ENCODE measurements around the gene FMNL1. TPM values are rescaled to one million over a fixed set of nuclear protein-coding genes. Genes with fewer than 3 reads are reported as not detected.

The FMNL1 gene
- total and polyA plus RNA-seq, 10 of the 15 experiments (the other 5 are each of a cell fraction or from before 2014, with no cell fraction given) = 3.3 to 108 (median 19.5) TPM

DNA sequence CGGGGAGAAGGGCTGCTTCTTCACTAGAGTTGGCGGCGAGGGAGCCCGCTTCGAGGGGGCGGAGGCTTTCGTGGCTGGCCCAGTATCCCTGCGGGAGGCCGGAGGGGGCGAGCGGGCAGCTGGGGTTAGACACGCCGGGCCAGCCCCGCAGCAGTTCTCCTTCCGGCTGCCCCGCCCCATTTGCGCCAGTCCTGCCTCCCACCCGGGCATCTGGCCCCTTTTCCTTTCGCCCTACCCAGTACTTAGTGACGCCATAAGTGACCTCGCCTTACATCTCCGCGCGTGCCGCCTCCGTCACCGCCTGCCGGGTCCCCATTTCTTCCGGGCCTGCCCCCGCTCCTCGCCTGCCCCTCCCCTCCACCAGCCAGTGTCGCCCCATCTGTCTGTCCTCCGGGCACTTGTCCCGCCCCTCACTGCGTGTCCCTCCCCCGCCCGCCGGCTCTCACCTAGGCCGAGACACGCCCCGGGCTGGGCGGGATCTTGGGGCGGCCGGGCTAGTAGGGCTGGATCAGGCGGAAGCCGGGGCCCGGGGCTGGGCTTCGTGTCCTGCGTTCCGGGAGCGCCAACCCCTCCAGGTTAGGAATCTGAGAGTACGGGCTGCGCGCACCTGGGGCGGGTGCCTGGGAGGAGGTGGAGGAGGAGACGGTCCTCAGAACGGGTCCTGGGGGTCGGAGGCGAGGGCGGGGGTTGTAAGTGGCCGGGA is 25.9 kb downstream of the FMNL1 start (continued):
- TF ChIP-seq, protein P1, sequence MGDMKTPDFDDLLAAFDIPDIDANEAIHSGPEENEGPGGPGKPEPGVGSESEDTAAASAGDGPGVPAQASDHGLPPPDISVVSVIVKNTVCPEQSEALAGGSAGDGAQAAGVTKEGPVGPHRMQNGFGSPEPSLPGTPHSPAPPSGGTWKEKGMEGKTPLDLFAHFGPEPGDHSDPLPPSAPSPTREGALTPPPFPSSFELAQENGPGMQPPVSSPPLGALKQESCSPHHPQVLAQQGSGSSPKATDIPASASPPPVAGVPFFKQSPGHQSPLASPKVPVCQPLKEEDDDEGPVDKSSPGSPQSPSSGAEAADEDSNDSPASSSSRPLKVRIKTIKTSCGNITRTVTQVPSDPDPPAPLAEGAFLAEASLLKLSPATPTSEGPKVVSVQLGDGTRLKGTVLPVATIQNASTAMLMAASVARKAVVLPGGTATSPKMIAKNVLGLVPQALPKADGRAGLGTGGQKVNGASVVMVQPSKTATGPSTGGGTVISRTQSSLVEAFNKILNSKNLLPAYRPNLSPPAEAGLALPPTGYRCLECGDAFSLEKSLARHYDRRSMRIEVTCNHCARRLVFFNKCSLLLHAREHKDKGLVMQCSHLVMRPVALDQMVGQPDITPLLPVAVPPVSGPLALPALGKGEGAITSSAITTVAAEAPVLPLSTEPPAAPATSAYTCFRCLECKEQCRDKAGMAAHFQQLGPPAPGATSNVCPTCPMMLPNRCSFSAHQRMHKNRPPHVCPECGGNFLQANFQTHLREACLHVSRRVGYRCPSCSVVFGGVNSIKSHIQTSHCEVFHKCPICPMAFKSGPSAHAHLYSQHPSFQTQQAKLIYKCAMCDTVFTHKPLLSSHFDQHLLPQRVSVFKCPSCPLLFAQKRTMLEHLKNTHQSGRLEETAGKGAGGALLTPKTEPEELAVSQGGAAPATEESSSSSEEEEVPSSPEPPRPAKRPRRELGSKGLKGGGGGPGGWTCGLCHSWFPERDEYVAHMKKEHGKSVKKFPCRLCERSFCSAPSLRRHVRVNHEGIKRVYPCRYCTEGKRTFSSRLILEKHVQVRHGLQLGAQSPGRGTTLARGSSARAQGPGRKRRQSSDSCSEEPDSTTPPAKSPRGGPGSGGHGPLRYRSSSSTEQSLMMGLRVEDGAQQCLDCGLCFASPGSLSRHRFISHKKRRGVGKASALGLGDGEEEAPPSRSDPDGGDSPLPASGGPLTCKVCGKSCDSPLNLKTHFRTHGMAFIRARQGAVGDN (IDR thresholded peaks at IDR 0.05) = no peak
- TF ChIP-seq SREBF1 (IDR thresholded peaks at IDR 0.05; ENCODE audit: low read length) = no peak
- TF ChIP-seq, protein P2, sequence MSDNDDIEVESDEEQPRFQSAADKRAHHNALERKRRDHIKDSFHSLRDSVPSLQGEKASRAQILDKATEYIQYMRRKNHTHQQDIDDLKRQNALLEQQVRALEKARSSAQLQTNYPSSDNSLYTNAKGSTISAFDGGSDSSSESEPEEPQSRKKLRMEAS (IDR thresholded peaks at IDR 0.05; ENCODE audit: low read depth, low read length) = no peak; the same call in 1 of the 2 replicates
- TF ChIP-seq ZNF274 (IDR thresholded peaks at IDR 0.05; ENCODE audit: insufficient read depth, insufficient read length) = no peak
- TF ChIP-seq SMAD5 (IDR thresholded peaks at IDR 0.05; ENCODE audit: low read depth) = no peak
- TF ChIP-seq, protein P3, sequence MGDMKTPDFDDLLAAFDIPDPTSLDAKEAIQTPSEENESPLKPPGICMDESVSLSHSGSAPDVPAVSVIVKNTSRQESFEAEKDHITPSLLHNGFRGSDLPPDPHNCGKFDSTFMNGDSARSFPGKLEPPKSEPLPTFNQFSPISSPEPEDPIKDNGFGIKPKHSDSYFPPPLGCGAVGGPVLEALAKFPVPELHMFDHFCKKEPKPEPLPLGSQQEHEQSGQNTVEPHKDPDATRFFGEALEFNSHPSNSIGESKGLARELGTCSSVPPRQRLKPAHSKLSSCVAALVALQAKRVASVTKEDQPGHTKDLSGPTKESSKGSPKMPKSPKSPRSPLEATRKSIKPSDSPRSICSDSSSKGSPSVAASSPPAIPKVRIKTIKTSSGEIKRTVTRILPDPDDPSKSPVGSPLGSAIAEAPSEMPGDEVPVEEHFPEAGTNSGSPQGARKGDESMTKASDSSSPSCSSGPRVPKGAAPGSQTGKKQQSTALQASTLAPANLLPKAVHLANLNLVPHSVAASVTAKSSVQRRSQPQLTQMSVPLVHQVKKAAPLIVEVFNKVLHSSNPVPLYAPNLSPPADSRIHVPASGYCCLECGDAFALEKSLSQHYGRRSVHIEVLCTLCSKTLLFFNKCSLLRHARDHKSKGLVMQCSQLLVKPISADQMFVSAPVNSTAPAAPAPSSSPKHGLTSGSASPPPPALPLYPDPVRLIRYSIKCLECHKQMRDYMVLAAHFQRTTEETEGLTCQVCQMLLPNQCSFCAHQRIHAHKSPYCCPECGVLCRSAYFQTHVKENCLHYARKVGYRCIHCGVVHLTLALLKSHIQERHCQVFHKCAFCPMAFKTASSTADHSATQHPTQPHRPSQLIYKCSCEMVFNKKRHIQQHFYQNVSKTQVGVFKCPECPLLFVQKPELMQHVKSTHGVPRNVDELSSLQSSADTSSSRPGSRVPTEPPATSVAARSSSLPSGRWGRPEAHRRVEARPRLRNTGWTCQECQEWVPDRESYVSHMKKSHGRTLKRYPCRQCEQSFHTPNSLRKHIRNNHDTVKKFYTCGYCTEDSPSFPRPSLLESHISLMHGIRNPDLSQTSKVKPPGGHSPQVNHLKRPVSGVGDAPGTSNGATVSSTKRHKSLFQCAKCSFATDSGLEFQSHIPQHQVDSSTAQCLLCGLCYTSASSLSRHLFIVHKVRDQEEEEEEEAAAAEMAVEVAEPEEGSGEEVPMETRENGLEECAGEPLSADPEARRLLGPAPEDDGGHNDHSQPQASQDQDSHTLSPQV (IDR thresholded peaks at IDR 0.05) = no peak
- no peak for TF ChIP-seq RAD21 (IDR thresholded peaks at IDR 0.05; ENCODE audit: insufficient read depth, low read depth, low read length)
- no peak for TF ChIP-seq NFYA (IDR thresholded peaks at IDR 0.05; ENCODE audit: borderline replicate concordance, low read depth, low read length)
- no peak for TF ChIP-seq NFYB (IDR thresholded peaks at IDR 0.05; ENCODE audit: insufficient read depth, low read depth, low read length)
- TF ChIP-seq, protein P4, sequence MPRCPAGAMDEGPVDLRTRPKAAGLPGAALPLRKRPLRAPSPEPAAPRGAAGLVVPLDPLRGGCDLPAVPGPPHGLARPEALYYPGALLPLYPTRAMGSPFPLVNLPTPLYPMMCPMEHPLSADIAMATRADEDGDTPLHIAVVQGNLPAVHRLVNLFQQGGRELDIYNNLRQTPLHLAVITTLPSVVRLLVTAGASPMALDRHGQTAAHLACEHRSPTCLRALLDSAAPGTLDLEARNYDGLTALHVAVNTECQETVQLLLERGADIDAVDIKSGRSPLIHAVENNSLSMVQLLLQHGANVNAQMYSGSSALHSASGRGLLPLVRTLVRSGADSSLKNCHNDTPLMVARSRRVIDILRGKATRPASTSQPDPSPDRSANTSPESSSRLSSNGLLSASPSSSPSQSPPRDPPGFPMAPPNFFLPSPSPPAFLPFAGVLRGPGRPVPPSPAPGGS (IDR thresholded peaks at IDR 0.05; ENCODE audit: borderline replicate concordance, insufficient read depth, low read depth, low read length, poor library complexity, severe bottlenecking) = peak; percentile 57
- TF ChIP-seq, protein P5, sequence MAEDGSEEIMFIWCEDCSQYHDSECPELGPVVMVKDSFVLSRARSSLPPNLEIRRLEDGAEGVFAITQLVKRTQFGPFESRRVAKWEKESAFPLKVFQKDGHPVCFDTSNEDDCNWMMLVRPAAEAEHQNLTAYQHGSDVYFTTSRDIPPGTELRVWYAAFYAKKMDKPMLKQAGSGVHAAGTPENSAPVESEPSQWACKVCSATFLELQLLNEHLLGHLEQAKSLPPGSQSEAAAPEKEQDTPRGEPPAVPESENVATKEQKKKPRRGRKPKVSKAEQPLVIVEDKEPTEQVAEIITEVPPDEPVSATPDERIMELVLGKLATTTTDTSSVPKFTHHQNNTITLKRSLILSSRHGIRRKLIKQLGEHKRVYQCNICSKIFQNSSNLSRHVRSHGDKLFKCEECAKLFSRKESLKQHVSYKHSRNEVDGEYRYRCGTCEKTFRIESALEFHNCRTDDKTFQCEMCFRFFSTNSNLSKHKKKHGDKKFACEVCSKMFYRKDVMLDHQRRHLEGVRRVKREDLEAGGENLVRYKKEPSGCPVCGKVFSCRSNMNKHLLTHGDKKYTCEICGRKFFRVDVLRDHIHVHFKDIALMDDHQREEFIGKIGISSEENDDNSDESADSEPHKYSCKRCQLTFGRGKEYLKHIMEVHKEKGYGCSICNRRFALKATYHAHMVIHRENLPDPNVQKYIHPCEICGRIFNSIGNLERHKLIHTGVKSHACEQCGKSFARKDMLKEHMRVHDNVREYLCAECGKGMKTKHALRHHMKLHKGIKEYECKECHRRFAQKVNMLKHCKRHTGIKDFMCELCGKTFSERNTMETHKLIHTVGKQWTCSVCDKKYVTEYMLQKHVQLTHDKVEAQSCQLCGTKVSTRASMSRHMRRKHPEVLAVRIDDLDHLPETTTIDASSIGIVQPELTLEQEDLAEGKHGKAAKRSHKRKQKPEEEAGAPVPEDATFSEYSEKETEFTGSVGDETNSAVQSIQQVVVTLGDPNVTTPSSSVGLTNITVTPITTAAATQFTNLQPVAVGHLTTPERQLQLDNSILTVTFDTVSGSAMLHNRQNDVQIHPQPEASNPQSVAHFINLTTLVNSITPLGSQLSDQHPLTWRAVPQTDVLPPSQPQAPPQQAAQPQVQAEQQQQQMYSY (CRISPR knock-in tag; IDR thresholded peaks at IDR 0.05) = peak; percentile 36; the same call in 1 of the 2 replicates
- TF ChIP-seq MYB (IDR thresholded peaks at IDR 0.05; ENCODE audit: borderline replicate concordance, low read depth, low read length) = no peak
- TF ChIP-seq DPF2 (IDR thresholded peaks at IDR 0.05) = no peak
- no peak for TF ChIP-seq SUPT20H (IDR thresholded peaks at IDR 0.05; ENCODE audit: borderline replicate concordance, control insufficient read depth, low read depth, low read length)
- TF ChIP-seq SUZ12 (IDR thresholded peaks at IDR 0.05; ENCODE audit: unreplicated experiment) = no peak
